ENCODE results near the gene LCP2. TPM values are rescaled to one million over a fixed set of nuclear protein-coding genes. Genes with fewer than 3 reads are reported as not detected.

LCP2 gene
- total and polyA plus RNA-seq, 2 of the 8 experiments (the other 6 are each of a cell fraction or from before 2014, with no cell fraction given): 0.26 to 0.33 TPM

DNA sequence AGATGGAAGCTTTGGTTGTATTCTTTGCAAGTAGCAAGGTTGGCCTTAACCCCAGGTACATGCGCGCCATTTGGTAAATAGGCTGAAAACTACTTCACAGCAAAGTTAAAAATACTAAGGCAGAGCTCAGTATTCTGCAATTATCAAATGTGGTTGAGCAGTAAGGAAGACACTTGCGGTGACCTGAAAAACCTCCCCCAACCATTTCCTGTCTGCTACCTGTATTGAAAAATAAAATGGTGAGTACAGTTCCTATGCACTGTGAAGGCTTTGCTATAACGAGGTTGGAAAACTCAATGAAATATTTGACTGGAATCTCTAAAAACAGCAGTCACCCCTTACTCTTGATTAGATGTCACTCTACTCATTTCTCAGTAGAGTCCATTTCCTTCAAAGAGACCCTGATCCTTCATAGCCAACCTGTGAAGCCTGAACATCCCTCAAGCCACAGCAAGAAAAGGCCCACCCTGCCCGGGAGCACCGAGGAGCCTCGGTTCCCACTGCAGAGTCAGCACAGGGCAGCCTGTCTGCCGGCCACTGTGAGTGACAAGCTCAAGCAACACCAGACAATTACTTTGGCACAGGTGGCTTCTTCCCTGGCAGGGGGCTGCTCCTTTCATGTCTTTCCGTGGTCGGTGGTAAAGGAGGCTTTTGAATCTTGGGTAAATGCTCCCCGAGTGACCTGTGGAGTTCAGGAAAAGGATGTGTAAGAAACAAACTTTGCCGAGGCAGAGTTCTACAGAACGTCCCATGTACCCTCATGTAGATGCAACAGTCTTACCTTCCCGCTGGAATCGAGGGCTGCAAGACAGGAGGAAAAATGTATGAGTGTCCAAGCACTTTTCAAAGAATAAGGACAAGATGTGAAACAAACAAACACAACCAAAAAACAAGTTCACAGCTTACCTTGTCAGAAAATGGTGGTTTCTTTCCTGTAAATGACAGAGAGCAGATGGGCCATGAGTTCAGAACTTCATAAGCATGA lies 35.2 kb downstream of the LCP2 start (continued):
- TF ChIP-seq EZH2 (IDR thresholded peaks at IDR 0.05; ENCODE audit: low read depth, low read length, severe bottlenecking) (no peak), TBP (IDR thresholded peaks at IDR 0.05; ENCODE audit: low read depth, low read length) (no peak), RNF2 (IDR thresholded peaks at IDR 0.05; ENCODE audit: borderline replicate concordance, low read depth, low read length, missing control alignments, poor library complexity, severe bottlenecking) (no peak)

Data from H1 (cell line).